ENCODE results near the gene GALNT18.

DNA sequence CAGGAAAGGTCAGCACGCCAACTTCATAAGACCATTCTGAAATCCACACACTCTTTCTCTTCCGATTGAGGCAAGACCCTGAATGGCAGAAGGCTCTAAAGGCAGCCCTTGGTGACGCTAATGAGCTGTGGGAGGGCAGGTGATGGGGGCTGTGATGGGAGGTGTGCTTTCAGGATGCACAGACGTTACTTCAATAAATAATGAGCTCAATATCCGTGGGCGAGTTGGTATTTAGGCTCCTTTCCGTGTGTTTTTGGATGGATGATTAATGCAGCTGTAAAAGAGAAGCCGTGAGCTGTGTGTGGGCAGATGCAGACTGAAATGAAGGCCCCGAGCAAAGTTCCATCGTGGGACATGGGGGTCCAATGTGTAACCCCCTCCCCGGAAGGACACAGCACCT lies 138.2 kb downstream of the GALNT18 start:
- TF ChIP-seq, protein P1, sequence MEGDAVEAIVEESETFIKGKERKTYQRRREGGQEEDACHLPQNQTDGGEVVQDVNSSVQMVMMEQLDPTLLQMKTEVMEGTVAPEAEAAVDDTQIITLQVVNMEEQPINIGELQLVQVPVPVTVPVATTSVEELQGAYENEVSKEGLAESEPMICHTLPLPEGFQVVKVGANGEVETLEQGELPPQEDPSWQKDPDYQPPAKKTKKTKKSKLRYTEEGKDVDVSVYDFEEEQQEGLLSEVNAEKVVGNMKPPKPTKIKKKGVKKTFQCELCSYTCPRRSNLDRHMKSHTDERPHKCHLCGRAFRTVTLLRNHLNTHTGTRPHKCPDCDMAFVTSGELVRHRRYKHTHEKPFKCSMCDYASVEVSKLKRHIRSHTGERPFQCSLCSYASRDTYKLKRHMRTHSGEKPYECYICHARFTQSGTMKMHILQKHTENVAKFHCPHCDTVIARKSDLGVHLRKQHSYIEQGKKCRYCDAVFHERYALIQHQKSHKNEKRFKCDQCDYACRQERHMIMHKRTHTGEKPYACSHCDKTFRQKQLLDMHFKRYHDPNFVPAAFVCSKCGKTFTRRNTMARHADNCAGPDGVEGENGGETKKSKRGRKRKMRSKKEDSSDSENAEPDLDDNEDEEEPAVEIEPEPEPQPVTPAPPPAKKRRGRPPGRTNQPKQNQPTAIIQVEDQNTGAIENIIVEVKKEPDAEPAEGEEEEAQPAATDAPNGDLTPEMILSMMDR (IDR thresholded peaks at IDR 0.05) = no peak
- TF ChIP-seq POLR2A (IDR thresholded peaks at IDR 0.05) = no peak

Data from prostate gland (tissue), 2 donors.